CD4-positive, alpha-beta T cell treated with Interleukin-2 at 100 ng/mL for 4 hours (primary cell): Measurements from ENCODE around the gene PPM1F.
A peak's percentile ranks its signal among the peaks of the same experiment; 100 is the strongest.

Experiments used
- DNase-seq: peaks from one replicate; pipeline ENCODE4 v3.0.0-alpha.2; 2020; ENCODE audit warnings: low spot score

Gene PPM1F

GRCh38 chr22:21960200-21961126 lies 7.8 kb upstream of the PPM1F start:
- no peak for DNase-seq

DNA sequence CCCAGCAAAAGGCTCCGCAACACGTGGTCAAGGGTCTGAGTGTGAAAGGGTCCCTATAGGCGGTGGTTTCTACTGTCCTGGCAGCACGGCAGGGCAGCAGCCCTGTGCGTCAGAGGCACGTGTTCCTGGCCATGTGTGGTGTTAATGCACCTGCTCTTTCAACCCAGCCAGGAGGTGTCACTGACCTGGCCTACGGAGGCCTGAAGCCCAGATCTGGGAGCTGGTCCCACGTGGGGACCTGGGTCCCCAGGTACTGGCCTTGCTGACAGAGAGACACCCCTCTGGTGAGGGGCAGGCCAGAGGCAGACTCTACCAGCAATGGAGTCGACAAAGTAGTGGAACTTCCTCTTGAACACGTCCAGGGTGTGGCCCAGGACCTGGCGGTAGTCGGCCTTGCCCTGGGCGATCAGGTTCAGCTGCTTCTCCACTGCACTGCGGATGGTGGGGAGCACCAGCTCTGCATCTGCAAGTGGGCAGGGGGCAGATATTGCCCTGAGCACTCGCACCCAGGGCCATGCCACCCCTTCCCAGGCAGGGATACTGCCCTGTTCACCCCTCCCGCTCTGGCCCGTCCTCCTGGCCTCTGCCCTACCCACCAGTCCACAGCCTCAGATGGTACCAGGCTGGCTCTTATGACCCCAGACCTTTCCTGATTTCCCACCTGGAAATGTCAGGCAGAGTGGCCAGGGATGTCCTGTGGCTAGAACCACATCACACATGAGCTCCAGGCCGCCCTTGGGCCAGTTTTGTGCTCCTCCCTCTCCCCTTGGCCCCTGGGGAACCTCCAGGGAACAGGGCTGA lies 6.8 kb upstream of the PPM1F start:
- no peak for DNase-seq

DNA sequence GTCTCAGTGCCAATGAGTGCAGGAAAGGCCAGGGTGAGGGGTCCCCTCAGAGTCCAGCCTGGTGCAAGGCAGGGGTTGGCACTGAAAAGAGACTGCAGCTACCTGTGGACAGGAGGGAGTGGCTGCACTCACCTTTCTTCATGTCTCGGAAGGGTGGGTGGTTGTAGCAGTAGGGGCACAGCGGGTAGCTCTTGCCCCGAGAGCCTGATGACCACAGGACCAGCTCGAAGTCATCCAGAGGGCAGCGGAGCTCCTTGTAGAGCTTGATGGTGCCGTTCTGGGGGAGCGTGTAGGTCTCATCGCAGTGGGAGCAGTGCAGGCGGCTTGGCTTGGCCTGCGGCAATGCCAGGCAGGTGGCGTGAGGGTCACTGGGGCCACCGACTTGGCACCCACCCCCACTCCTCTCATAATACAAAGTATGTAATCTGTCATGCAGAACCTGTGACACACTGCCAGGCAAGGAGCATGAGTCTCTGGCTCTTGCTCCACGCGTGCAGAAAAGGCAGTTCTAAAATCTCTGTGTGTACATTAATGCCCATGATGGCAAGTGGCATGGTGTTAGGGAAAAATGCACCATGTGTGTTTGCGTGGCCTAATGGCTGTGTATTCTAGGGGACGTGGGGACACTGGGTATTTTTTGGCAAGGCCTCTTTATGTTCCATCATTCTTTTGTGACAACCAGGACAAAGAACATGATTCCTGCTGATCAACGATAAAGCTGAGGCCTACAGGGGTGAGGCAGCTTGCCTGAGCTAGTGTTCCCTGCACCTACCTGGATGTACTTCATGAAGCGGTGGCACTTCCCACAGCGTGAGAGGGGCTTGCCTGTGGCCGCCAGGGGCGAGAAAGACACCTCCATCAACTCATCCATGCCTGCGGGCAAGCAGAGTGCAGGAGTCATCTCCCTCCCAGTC lies 6.0 kb upstream of the PPM1F start:
- DNase-seq = no peak

- DNase-seq = no peak
Observed at GRCh38 chr22:21951931-21952465, 650 bp downstream of the PPM1F start.

GRCh38 chr22:21951062-21951461 lies 1.6 kb downstream of the PPM1F start:
- DNase-seq = no peak

DNA sequence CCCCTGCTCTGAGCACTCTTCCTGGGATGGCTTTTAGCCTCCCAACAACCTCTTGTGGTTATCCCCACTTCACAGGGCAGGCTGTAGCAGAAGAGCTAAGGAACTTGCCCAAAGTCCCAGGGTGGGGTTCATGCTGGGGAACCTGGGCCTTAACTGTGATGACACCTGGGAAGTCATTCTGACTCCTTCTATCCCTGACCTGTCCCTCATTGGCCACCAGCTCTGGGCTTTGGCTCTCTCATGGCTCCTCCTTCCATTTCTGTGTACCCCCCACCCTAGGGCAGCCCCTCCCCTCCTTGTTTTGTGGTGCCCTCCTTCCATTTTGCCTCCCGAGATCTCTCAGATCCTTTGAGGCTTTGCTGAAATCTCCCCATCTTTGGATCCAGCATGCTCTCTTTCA lies 2.7 kb downstream of the PPM1F start:
- DNase-seq = no peak

DNA sequence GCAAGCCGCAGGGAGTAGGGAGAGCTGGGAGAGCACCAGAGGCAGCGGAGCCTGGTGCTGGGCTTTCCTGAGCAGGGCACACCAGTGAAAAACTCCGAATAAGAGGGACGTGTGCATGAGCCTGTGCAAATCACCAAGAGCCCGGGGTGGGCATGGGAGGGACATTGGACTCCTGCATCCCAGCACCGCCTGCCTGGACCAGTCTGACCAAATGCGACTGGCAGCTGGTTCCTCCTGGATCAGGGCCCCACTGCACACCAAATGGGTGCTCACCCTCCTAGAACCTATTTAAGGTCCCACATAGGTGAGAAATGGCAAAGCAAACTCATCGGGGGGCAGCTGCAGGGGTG lies 3.1 kb downstream of the PPM1F start:
- no peak for DNase-seq

- DNase-seq = no peak
Observed at GRCh38 chr22:21948824-21949568, 3.7 kb downstream of the PPM1F start.

DNA sequence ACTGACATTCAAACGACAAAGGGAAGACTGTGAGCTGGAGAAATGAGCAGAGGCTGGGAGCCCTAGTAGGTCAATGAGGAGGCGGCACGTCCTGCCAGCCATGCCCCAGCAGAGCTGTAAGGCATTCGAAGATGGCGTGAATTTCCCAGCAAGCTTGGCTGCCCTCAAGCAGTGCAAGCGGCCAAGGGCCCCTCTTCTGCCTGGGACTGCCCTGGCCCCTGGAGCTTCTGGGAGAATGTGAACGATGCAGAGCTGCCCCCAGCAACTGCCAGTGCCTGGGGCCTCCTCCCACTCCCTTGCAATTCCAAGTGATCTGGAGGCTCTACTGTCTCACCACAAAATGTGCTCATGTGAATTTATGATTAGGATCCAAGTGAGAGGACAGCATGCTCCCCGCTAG lies 4.3 kb downstream of the PPM1F start:
- no peak for DNase-seq

DNA sequence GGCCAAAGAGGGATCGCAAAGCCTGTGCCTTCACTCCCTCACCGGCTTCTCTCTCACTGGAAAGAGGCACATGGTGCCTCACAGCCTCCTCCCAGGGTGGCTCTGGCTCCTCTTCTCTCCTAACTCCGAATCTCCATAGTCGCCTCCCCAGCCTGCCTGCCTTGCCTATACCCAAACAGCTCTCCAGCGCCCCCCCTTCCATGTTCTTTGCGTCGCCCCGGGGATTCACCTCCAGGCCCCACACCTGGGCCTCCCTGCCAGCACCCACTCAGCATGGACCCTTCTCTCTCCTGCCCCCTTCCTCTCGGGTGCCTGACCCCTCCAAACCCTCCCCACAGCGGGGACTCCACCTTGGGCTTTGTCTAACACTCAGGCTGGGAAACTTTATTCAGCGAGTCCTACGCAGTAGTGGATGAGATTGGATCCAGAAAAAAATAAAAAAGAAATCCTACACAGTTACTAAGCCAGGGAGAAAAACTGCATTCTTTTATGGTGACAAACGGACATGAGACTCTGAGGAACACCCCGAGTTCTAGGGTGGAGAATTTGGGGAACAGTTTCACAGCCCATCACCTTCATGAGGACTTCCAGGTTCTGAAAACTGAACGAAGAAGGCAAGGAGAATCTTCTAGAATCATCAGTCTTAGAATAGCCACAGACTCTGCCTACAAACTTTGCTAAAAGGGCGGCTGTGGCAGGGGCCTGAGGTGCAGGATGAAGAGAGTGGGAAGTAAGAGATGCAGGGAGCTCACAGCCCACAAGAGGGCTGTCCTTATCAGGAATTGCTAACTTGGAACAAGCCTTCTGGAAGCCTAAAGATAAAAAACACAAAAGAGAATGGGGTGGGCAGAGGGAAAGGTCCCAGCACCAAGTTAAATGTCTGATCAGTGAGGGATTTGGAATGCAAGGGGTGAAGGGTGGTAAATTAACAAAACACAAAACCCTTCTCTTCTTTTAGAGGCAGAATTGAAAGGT lies 5.3 kb downstream of the PPM1F start:
- DNase-seq = no peak

DNA sequence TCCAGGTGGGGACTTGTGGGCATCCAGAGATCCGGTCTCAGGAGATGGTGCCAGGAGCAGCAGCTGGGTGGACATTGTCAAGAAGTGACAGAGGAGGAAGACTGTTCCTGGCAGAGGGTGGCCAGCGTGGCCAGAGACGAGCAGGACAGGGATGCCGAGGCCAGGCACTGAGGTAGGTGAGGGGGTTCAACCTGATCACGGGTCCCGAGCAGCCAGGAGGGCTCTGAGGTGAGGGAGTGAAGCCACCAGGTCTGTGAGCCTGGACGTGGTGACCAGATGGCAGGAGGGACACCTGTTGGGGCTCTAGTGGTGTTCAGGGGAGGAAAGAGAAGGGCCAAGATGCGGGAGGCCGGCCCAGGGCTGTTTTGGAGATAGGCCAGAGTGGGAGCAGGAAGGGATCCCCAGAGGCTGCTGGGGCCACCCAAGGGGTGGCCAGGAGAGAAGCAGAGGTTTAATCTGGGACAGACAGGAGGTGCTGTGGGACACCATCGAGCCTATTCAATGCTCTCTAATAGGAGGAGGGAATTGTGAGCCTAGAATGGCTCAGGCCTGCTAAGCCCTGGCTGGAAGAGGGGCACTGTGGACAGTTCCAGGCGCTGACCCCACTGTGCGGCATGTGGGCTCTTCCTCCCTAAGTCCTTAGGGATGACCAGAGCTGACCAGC lies 6.3 kb downstream of the PPM1F start:
- DNase-seq = no peak

GRCh38 chr22:21945453-21946261 lies 7.0 kb downstream of the PPM1F start:
- no peak for DNase-seq

DNA sequence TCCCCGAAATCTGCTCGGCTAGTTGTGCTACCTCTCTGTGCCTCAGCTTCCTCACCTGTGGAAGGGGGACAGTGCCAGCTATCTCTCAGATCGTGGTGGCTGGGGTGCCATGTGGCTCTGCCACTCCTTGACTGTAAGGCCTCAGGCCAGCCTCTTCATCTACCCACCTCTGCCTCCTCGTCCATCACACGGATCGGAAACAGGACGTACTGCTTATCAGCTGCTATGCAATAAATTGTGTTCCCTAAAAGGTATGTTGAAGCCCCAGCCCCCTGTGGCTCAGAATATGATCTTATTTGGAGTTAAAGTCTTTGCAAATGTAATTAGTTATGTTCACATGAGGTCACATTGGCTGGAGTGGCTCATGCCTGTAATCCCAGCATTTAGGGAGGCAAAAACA lies 7.8 kb downstream of the PPM1F start:
- no peak for DNase-seq

GRCh38 chr22:21943571-21944448 lies 8.8 kb downstream of the PPM1F start:
- no peak for DNase-seq

DNA sequence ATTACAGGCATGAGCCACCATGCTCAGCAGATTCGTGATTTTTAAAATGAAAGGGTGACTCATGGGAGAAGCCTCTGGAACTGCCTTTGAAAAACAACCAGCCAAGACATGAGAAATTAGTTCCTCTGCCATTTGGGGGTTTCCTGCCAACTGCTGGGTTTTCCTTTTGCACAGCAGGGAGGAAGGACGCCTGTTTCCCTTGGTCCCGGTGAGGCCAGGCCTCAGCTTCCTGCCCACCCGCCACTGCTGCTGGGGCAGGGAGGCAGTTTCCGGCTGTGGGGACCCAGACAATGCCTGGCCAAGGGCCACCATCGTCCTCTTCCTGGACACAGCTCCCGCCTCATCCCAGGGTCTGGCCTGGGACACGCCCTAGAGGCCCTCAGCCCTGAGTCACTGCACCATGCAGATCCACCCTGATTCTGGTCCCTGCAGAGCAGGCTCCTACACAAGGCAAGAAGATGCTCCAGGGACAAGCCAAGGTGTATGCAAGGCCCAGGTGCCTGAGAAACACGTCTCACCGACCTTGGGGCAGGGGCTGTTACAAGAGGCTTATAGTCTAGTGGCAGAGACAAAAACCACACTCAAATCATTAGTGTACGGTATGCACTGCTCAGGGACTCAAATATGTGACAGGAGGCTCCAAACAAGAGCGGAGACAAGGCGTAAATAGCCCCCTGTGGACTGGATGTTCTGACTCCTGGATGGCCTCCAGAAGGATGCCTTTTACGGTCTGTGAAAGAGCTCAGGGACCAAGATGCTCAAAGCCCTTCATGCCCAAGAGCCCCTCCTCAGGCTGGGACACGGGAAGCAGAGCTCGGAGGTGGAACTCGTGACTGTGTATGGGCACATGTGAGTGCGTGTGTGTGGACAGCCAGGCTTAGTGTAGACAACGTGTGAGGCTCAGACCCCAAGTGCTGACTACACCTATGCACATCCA lies 10.0 kb downstream of the PPM1F start:
- DNase-seq = peak; percentile 31

DNA sequence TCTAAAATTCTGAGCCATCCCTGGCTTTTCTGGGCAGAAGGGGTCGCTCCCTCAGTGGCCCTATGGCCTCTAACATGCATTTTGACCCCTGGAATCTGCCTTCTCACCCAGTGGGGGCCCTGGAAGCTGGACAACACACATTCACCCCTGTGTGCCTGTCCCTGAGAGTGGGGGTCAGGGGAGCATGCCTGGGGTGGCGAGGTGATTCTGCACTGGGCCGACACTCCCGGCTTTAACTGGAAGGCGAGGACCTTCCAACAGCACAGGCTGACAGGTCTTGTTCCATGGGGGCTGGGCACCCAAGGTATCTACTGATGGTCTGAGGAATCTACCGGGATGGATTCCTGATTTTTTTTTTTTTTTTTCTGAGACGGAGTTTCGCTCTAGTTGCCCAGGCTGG lies 10.7 kb downstream of the PPM1F start:
- DNase-seq = no peak
